Measurements from ENCODE around the gene CELA2A. TPM values are rescaled to one million over a fixed set of nuclear protein-coding genes. Genes with fewer than 3 reads are reported as not detected.
A peak's percentile ranks its signal among the peaks of the same experiment; 100 is the strongest.

The CELA2A gene
- total RNA-seq, 1 experiment from 2014 or later = 0.72 TPM

DNA sequence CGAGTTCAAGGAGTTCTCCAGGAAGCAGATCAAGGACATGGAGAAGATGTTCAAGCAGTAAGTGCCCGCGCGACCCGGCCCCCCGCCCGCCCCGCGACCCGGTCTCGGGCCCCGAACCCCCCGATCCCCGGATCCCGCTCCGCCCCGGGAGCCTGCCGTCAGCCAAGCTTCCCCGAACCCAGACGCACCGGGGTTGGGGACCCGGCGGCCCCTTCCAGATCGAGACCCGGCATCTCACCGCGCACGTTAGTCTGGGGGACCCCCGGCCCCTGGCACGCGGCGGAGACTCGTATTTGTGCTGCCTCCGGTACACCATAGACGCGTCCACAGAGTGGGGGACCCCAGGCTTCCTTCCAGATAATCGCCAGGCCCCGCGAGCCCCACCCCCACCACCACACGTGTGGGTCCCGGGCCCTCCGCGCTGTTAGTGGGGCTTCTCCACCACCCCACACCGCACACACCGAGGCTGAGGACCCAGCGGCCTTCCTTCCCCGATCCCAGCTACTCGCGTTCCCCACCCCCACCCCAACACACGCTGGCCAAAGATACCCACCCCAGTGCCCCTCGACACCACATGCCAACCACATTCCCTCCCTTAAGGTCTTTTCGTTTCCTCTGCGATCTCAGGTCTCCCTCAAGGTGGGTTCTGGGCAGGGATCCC is 46.2 kb upstream of the CELA2A start:
- ATAC-seq = no peak
- intact Hi-C loops (cut with micrococcal nuclease; ENCODE audit: unreplicated experiment) = no loop called here
- ChIA-PET POLR2A (no interaction called here), CTCF (no interaction called here)
- peaks cover 38% of the 10 kb centered on the region for H3K4me1 ChIP-seq (ENCODE audit: control insufficient read depth, insufficient read depth, low read length)
- in situ Hi-C loops (cut with HindIII; ENCODE audit: low pct_unique_long_range_greater_than_20kb, low sequenced_read_pairs) = no loop called here
- no peak for DNase-seq (ENCODE audit: low read depth, low spot score)
- TF ChIP-seq, protein P1, sequence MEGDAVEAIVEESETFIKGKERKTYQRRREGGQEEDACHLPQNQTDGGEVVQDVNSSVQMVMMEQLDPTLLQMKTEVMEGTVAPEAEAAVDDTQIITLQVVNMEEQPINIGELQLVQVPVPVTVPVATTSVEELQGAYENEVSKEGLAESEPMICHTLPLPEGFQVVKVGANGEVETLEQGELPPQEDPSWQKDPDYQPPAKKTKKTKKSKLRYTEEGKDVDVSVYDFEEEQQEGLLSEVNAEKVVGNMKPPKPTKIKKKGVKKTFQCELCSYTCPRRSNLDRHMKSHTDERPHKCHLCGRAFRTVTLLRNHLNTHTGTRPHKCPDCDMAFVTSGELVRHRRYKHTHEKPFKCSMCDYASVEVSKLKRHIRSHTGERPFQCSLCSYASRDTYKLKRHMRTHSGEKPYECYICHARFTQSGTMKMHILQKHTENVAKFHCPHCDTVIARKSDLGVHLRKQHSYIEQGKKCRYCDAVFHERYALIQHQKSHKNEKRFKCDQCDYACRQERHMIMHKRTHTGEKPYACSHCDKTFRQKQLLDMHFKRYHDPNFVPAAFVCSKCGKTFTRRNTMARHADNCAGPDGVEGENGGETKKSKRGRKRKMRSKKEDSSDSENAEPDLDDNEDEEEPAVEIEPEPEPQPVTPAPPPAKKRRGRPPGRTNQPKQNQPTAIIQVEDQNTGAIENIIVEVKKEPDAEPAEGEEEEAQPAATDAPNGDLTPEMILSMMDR (IDR thresholded peaks at IDR 0.05) = no peak
- TF ChIP-seq TCF7L2 (IDR thresholded peaks at IDR 0.05; ENCODE audit: low read depth, low read length) (no peak), POLR2AphosphoS5 (IDR thresholded peaks at IDR 0.05; ENCODE audit: low read depth, low read length) (no peak), SIN3A (IDR thresholded peaks at IDR 0.05; ENCODE audit: borderline replicate concordance, insufficient read depth, low read depth, low read length) (no peak)
- TF ChIP-seq, protein P2, sequence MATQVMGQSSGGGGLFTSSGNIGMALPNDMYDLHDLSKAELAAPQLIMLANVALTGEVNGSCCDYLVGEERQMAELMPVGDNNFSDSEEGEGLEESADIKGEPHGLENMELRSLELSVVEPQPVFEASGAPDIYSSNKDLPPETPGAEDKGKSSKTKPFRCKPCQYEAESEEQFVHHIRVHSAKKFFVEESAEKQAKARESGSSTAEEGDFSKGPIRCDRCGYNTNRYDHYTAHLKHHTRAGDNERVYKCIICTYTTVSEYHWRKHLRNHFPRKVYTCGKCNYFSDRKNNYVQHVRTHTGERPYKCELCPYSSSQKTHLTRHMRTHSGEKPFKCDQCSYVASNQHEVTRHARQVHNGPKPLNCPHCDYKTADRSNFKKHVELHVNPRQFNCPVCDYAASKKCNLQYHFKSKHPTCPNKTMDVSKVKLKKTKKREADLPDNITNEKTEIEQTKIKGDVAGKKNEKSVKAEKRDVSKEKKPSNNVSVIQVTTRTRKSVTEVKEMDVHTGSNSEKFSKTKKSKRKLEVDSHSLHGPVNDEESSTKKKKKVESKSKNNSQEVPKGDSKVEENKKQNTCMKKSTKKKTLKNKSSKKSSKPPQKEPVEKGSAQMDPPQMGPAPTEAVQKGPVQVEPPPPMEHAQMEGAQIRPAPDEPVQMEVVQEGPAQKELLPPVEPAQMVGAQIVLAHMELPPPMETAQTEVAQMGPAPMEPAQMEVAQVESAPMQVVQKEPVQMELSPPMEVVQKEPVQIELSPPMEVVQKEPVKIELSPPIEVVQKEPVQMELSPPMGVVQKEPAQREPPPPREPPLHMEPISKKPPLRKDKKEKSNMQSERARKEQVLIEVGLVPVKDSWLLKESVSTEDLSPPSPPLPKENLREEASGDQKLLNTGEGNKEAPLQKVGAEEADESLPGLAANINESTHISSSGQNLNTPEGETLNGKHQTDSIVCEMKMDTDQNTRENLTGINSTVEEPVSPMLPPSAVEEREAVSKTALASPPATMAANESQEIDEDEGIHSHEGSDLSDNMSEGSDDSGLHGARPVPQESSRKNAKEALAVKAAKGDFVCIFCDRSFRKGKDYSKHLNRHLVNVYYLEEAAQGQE (IDR thresholded peaks at IDR 0.05; ENCODE audit: insufficient read depth in 1 of 2, low read depth in 2 of 2, low read length in 1 of 2) = no peak
- BruUV-seq (replicated peaks) = no TSS peak
- H3K36me3 ChIP-seq (ENCODE audit: control insufficient read depth, insufficient read depth, low read length) = no peaks in the 10 kb centered on the region; the same call in 1 of the 2 replicates
- H3K9me3 ChIP-seq (ENCODE audit: control insufficient read depth, insufficient read depth, low read depth, low read length) = no peaks in the 10 kb centered on the region
- H3K27ac ChIP-seq (ENCODE audit: low read length) = peak overlapping the region; percentile 92
- H3K4me3 ChIP-seq (ENCODE audit: low read depth in 2 of 2, low read length in 2 of 2) = peak overlapping the region; percentile 75 to 87
- no peaks in the 10 kb centered on the region for H3K27me3 ChIP-seq (ENCODE audit: control insufficient read depth, insufficient read depth, low read length)

DNA sequence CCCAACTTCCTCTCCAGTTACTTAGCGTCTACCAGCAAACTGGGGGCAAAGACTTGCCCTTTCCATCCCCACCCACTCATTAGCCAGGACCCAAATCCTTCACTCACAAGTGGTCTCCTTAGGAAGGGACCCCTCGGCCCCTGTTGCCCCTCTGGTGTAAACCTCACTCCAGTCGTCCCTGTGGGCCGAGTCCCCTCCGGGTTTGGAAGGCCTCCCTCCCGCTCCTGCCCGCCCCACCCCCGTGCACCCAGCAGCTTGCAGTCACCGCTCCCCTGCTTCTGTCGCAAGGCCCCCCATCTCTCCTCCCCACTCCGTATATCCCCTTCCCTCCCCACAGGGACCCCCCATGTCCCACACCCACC is 45.7 kb upstream of the CELA2A start:
- Histone ChIP-seq H3K27ac (ENCODE audit: low read length) (peak overlapping the region; percentile 92), H3K4me1 (ENCODE audit: control insufficient read depth, insufficient read depth, low read length) (peaks cover 41% of the 10 kb centered on the region), H3K9me3 (ENCODE audit: control insufficient read depth, insufficient read depth, low read depth, low read length) (no peaks in the 10 kb centered on the region), H3K36me3 (ENCODE audit: control insufficient read depth, insufficient read depth, low read length) (no peaks in the 10 kb centered on the region; the same call in 1 of the 2 replicates), H3K4me3 (ENCODE audit: low read depth in 2 of 2, low read length in 2 of 2) (peak overlapping the region; percentile 75 to 87), H3K27me3 (ENCODE audit: control insufficient read depth, insufficient read depth, low read length) (no peaks in the 10 kb centered on the region)
- ATAC-seq (no peak), DNase-seq (ENCODE audit: low read depth, low spot score) (no peak)
- no TSS peak for BruUV-seq (replicated peaks)
- CTCF ChIA-PET = no interaction called here
- TF ChIP-seq, protein P2 (IDR thresholded peaks at IDR 0.05; ENCODE audit: insufficient read depth in 1 of 2, low read depth in 2 of 2, low read length in 1 of 2) = no peak
- TF ChIP-seq POLR2AphosphoS5 (IDR thresholded peaks at IDR 0.05; ENCODE audit: low read depth, low read length) (no peak), SIN3A (IDR thresholded peaks at IDR 0.05; ENCODE audit: borderline replicate concordance, insufficient read depth, low read depth, low read length) (no peak), TCF7L2 (IDR thresholded peaks at IDR 0.05; ENCODE audit: low read depth, low read length) (no peak)
- TF ChIP-seq, protein P1 (IDR thresholded peaks at IDR 0.05) = no peak
- in situ Hi-C loops (cut with HindIII; ENCODE audit: low pct_unique_long_range_greater_than_20kb, low sequenced_read_pairs) (no loop called here), intact Hi-C loops (cut with micrococcal nuclease; ENCODE audit: unreplicated experiment) (no loop called here)
- POLR2A ChIA-PET = no interaction called here
